ENCODE results near the gene GPANK1.
"Not testable (repeated sequence)": the region's sequence is repeated elsewhere in the genome, so short reads cannot be mapped to it uniquely, and the experiment has no call there.

GPANK1 gene

GRCh38 chr6:31664790-31665500 is at the start of gene GPANK1:
TSS of gene GPANK1 (minus strand) at chr6:31664997. CDS start at chr6:31664478, 519 bp downstream.
- peak; percentile 78 for DNase-seq (ENCODE audit: low spot score)

GRCh38 chr6:31713991-31714684 is 49.3 kb upstream of the GPANK1 start:
- DNase-seq (ENCODE audit: low spot score), result no peak

- no peak for DNase-seq (ENCODE audit: low spot score)
Observed at GRCh38 chr6:31713465-31713864, 48.7 kb upstream of the GPANK1 start.

GRCh38 chr6:31712296-31712695 is 47.5 kb upstream of the GPANK1 start:
- no peak for DNase-seq (ENCODE audit: low spot score)

- DNase-seq (ENCODE audit: low spot score), result no peak
Observed at GRCh38 chr6:31711233-31711632, 46.4 kb upstream of the GPANK1 start.

- no peak for DNase-seq (ENCODE audit: low spot score)
Observed at GRCh38 chr6:31710523-31711219, 45.9 kb upstream of the GPANK1 start.

- DNase-seq (ENCODE audit: low spot score), result not testable (repeated sequence)
Observed at GRCh38 chr6:31709157-31709556, 44.4 kb upstream of the GPANK1 start.

GRCh38 chr6:31708224-31708623 is 43.4 kb upstream of the GPANK1 start:
- no peak for DNase-seq (ENCODE audit: low spot score)

GRCh38 chr6:31707701-31708100 is 42.9 kb upstream of the GPANK1 start:
- no peak for DNase-seq (ENCODE audit: low spot score)

- no peak for DNase-seq (ENCODE audit: low spot score)
Observed at GRCh38 chr6:31706599-31706998, 41.8 kb upstream of the GPANK1 start, which contains the start of gene LY6G6F. TSS of gene LY6G6F (plus strand) at chr6:31706866. CDS start at chr6:31706907, 41 bp downstream.

GRCh38 chr6:31705931-31706330 is 41.1 kb upstream of the GPANK1 start:
- DNase-seq (ENCODE audit: low spot score), result no peak

GRCh38 chr6:31702819-31703716 is 38.3 kb upstream of the GPANK1 start, which contains the start of gene ABHD16A:
TSS of gene ABHD16A (minus strand) at chr6:31703324. CDS start at chr6:31703281, 43 bp downstream.
- peak; percentile 99 for DNase-seq (ENCODE audit: low spot score)

- no peak for DNase-seq (ENCODE audit: low spot score)
Observed at GRCh38 chr6:31702405-31702818, 37.6 kb upstream of the GPANK1 start.

GRCh38 chr6:31701666-31702404 is 37.0 kb upstream of the GPANK1 start:
- DNase-seq (ENCODE audit: low spot score), result peak; percentile 42

- no peak for DNase-seq (ENCODE audit: low spot score)
Observed at GRCh38 chr6:31700740-31701401, 36.1 kb upstream of the GPANK1 start.

- DNase-seq (ENCODE audit: low spot score), result no peak
Observed at GRCh38 chr6:31697555-31697954, 32.8 kb upstream of the GPANK1 start.

GRCh38 chr6:31693535-31693934 is 28.7 kb upstream of the GPANK1 start:
- no peak for DNase-seq (ENCODE audit: low spot score)

- DNase-seq (ENCODE audit: low spot score), result no peak
Observed at GRCh38 chr6:31692886-31693285, 28.1 kb upstream of the GPANK1 start.

- DNase-seq (ENCODE audit: low spot score), result no peak
Observed at GRCh38 chr6:31692353-31692752, 27.6 kb upstream of the GPANK1 start.

GRCh38 chr6:31691564-31692108 is 26.8 kb upstream of the GPANK1 start:
- DNase-seq (ENCODE audit: low spot score), result no peak
